Measurements from ENCODE around the gene FAM111A. TPM values are rescaled to one million over a fixed set of nuclear protein-coding genes. Genes with fewer than 3 reads are reported as not detected.

Gene FAM111A
- total and polyA plus RNA-seq, 10 of the 15 experiments (the other 5 are each of a cell fraction or from before 2014, with no cell fraction given) = 26.6 to 95.0 (median 67.5) TPM

DNA sequence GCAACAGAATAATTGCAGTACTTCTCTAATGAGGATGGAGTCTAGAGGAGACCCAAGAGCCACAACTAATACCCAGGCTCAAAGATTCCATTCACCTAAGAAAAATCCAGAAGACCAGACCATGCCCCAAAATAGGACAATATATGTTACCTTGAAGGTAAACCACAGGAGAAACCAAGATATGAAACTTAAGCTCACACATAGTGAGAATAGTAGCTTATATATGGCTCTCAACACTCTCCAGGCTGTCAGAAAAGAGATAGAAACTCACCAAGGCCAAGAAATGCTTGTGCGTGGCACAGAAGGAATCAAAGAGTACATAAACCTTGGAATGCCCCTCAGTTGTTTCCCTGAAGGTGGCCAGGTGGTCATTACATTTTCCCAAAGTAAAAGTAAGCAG, 9.1 kb downstream of the FAM111A start:
- DNase-seq (ENCODE audit: low read depth, low spot score) (no peak), FAIRE-seq (no peak), ATAC-seq (peak; percentile 83)
- ChIA-PET RAD21 (ENCODE audit: unreplicated experiment) (interaction anchor here (1.2 to 2.1 kb wide), 6 partner anchors 10 to 35 kb away, joined by 3 to 11 read pairs (median 3); partner anchors contain the start of gene FAM111A), SMC1A (ENCODE audit: uncharacterized antibody, unreplicated experiment) (interaction anchor here (1.0 to 2.8 kb wide), 12 partner anchors 9 to 122 kb away, joined by 3 to 17 read pairs (median 4); partner anchors contain the start of genes DTX4 and FAM111A), POLR2A (interaction anchor here (0.5 to 1.4 kb wide), 4 partner anchors 8 to 51 kb away, joined by 3 to 5 read pairs (median 3); partner anchors contain the start of gene FAM111A), CTCF (interaction anchor here (1.3 to 2.9 kb wide), 10 partner anchors 10 to 98 kb away, joined by 3 to 17 read pairs (median 8); partner anchors contain the start of genes DTX4, FAM111A and FAM111B)
- in situ Hi-C loops (cut with MboI) (loop anchor here (10.0 kb wide), 1 partner anchor 497 kb away; no protein-coding TSS in a partner anchor), intact Hi-C loops (cut with micrococcal nuclease; ENCODE audit: unreplicated experiment) (loop anchor here (1.0 kb wide), 1 partner anchor 7 kb away; no protein-coding TSS in a partner anchor)
- Histone ChIP-seq H3K9ac (ENCODE audit: control insufficient read depth, insufficient read depth, low read length) (peak overlapping the region; percentile 48; the same call in 1 of the 2 replicates), H3K79me2 (ENCODE audit: control insufficient read depth, insufficient read depth, low read length) (peaks cover 34% of the 10 kb centered on the region), H3K9me3 (replicated peaks; ENCODE audit: control insufficient read depth, insufficient read depth, low read length) (no peaks in the 10 kb centered on the region), H3K4me1 (ENCODE audit: control insufficient read depth, insufficient read depth, low read length) (peaks cover 34% of the 10 kb centered on the region), H3K4me3 (peak overlapping the region; percentile 44; the same call in 1 of the 2 replicates), H2AFZ (ENCODE audit: control insufficient read depth, low read depth, low read length) (no peak overlapping the region), H3K27me3 (replicated peaks in 1 of 2; ENCODE audit: control insufficient read depth in 2 of 2, insufficient read depth in 2 of 2, low read length in 1 of 2) (no peaks in the 10 kb centered on the region), H4K20me1 (ENCODE audit: control insufficient read depth, insufficient read depth) (no peaks in the 10 kb centered on the region), H3K4me2 (ENCODE audit: control insufficient read depth, insufficient read depth) (peak overlapping the region; percentile 84), H3K36me3 (ENCODE audit: control insufficient read depth in 2 of 2, insufficient read depth in 2 of 2, low read length in 1 of 2) (peaks cover 0 to 1% of the 10 kb centered on the region in 2 experiments; a peak in 2 of 4 replicates), H3K27ac (ENCODE audit: control insufficient read depth, insufficient read depth) (peak overlapping the region; percentile 83)
- no TSS peak for BruUV-seq (replicated peaks)
- 4% methylated on average over 1 of the region's 1 CpG for WGBS (ENCODE audit: insufficient coverage, insufficient replicate concordance, low lambda C conversion rate, missing lambda C conversion rate)
- no peak for TF ChIP-seq ZZZ3 (IDR thresholded peaks at IDR 0.05; ENCODE audit: control insufficient read depth, insufficient read length, low read depth)
- no peak for TF ChIP-seq ASH2L (IDR thresholded peaks at IDR 0.05; ENCODE audit: borderline replicate concordance, low read depth)
- TF ChIP-seq MTA2 (IDR thresholded peaks at IDR 0.05; ENCODE audit: low read depth) = no peak
- no peak for TF ChIP-seq ZNF384 (IDR thresholded peaks at IDR 0.05; ENCODE audit: borderline replicate concordance, low read depth, low read length)
- TF ChIP-seq, protein P1, sequence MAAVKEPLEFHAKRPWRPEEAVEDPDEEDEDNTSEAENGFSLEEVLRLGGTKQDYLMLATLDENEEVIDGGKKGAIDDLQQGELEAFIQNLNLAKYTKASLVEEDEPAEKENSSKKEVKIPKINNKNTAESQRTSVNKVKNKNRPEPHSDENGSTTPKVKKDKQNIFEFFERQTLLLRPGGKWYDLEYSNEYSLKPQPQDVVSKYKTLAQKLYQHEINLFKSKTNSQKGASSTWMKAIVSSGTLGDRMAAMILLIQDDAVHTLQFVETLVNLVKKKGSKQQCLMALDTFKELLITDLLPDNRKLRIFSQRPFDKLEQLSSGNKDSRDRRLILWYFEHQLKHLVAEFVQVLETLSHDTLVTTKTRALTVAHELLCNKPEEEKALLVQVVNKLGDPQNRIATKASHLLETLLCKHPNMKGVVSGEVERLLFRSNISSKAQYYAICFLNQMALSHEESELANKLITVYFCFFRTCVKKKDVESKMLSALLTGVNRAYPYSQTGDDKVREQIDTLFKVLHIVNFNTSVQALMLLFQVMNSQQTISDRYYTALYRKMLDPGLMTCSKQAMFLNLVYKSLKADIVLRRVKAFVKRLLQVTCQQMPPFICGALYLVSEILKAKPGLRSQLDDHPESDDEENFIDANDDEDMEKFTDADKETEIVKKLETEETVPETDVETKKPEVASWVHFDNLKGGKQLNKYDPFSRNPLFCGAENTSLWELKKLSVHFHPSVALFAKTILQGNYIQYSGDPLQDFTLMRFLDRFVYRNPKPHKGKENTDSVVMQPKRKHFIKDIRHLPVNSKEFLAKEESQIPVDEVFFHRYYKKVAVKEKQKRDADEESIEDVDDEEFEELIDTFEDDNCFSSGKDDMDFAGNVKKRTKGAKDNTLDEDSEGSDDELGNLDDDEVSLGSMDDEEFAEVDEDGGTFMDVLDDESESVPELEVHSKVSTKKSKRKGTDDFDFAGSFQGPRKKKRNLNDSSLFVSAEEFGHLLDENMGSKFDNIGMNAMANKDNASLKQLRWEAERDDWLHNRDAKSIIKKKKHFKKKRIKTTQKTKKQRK (IDR thresholded peaks at IDR 0.05; ENCODE audit: low read depth, low read length) = no peak
- no peak for TF ChIP-seq CBX3 (IDR thresholded peaks at IDR 0.05; ENCODE audit: borderline replicate concordance, low read depth)
- TF ChIP-seq NR2C2 (IDR thresholded peaks at IDR 0.05; ENCODE audit: borderline replicate concordance, control insufficient read depth, insufficient read length, low read depth) = no peak
- no peak for TF ChIP-seq MYC (IDR thresholded peaks at IDR 0.05; ENCODE audit: insufficient read depth, insufficient read length, insufficient replicate concordance, low read length, severe bottlenecking)
- TF ChIP-seq, protein P2, sequence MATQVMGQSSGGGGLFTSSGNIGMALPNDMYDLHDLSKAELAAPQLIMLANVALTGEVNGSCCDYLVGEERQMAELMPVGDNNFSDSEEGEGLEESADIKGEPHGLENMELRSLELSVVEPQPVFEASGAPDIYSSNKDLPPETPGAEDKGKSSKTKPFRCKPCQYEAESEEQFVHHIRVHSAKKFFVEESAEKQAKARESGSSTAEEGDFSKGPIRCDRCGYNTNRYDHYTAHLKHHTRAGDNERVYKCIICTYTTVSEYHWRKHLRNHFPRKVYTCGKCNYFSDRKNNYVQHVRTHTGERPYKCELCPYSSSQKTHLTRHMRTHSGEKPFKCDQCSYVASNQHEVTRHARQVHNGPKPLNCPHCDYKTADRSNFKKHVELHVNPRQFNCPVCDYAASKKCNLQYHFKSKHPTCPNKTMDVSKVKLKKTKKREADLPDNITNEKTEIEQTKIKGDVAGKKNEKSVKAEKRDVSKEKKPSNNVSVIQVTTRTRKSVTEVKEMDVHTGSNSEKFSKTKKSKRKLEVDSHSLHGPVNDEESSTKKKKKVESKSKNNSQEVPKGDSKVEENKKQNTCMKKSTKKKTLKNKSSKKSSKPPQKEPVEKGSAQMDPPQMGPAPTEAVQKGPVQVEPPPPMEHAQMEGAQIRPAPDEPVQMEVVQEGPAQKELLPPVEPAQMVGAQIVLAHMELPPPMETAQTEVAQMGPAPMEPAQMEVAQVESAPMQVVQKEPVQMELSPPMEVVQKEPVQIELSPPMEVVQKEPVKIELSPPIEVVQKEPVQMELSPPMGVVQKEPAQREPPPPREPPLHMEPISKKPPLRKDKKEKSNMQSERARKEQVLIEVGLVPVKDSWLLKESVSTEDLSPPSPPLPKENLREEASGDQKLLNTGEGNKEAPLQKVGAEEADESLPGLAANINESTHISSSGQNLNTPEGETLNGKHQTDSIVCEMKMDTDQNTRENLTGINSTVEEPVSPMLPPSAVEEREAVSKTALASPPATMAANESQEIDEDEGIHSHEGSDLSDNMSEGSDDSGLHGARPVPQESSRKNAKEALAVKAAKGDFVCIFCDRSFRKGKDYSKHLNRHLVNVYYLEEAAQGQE (IDR thresholded peaks at IDR 0.05; ENCODE audit: low read depth, low read length) = no peak
- TF ChIP-seq IKZF2 (IDR thresholded peaks at IDR 0.05) = peak; percentile 36 to 52; a peak in 2 of 4 replicates
- TF ChIP-seq YBX1 (IDR thresholded peaks at IDR 0.05) = no peak
- TF ChIP-seq EED (IDR thresholded peaks at IDR 0.05; ENCODE audit: low read depth) = peak; percentile 74
- TF ChIP-seq KLF5 (IDR thresholded peaks at IDR 0.05; ENCODE audit: partially characterized antibody) = no peak
- TF ChIP-seq, protein P3, sequence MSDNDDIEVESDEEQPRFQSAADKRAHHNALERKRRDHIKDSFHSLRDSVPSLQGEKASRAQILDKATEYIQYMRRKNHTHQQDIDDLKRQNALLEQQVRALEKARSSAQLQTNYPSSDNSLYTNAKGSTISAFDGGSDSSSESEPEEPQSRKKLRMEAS (IDR thresholded peaks at IDR 0.05; ENCODE audit: low read depth, low read length) = no peak
- TF ChIP-seq MTA3 (IDR thresholded peaks at IDR 0.05; ENCODE audit: borderline replicate concordance, low read length) = 0 out of 2 replicates have a peak, but pooled peaks have one; percentile 13
- peak; percentile 87 for TF ChIP-seq RUNX3 (IDR thresholded peaks at IDR 0.05; ENCODE audit: low read length)
- TF ChIP-seq MXI1 (IDR thresholded peaks at IDR 0.05; ENCODE audit: low read depth, low read length) = no peak

Measured in GM12878 (cell line).